Mucosa of stomach (tissue), 1 donor: ENCODE data around the gene LRIG3.
A peak's percentile ranks its signal among the peaks of the same experiment; 100 is the strongest.

ENCODE experiments used
- H3K27me3 ChIP-seq: one replicate; pipeline ENCODE4 v1.7.0; 2013; ENCODE audit warnings: mild to moderate bottlenecking, low read length; ENCODE audit not compliant: control insufficient read depth, insufficient read depth
- H3K36me3 ChIP-seq: one replicate; pipeline ENCODE4 v1.7.0; 2013; ENCODE audit warnings: low read length; ENCODE audit not compliant: control insufficient read depth, insufficient read depth
- H3K4me1 ChIP-seq: one replicate; pipeline ENCODE4 v1.7.0; 2013; ENCODE audit warnings: mild to moderate bottlenecking, low read length; ENCODE audit not compliant: control insufficient read depth, insufficient read depth
- H3K4me3 ChIP-seq: one replicate; pipeline ENCODE4 v1.7.0; 2013; ENCODE audit warnings: low read length
- H3K9ac ChIP-seq: one replicate; pipeline ENCODE4 v1.7.0; 2013; ENCODE audit warnings: mild to moderate bottlenecking, low read length, moderate library complexity
- H3K9me3 ChIP-seq: one replicate; pipeline ENCODE4 v1.7.0; 2013; ENCODE audit warnings: mild to moderate bottlenecking, low read length, moderate library complexity; ENCODE audit not compliant: control insufficient read depth
- donor health status: Pancreatic carcinoma.

The LRIG3 gene, protein sequence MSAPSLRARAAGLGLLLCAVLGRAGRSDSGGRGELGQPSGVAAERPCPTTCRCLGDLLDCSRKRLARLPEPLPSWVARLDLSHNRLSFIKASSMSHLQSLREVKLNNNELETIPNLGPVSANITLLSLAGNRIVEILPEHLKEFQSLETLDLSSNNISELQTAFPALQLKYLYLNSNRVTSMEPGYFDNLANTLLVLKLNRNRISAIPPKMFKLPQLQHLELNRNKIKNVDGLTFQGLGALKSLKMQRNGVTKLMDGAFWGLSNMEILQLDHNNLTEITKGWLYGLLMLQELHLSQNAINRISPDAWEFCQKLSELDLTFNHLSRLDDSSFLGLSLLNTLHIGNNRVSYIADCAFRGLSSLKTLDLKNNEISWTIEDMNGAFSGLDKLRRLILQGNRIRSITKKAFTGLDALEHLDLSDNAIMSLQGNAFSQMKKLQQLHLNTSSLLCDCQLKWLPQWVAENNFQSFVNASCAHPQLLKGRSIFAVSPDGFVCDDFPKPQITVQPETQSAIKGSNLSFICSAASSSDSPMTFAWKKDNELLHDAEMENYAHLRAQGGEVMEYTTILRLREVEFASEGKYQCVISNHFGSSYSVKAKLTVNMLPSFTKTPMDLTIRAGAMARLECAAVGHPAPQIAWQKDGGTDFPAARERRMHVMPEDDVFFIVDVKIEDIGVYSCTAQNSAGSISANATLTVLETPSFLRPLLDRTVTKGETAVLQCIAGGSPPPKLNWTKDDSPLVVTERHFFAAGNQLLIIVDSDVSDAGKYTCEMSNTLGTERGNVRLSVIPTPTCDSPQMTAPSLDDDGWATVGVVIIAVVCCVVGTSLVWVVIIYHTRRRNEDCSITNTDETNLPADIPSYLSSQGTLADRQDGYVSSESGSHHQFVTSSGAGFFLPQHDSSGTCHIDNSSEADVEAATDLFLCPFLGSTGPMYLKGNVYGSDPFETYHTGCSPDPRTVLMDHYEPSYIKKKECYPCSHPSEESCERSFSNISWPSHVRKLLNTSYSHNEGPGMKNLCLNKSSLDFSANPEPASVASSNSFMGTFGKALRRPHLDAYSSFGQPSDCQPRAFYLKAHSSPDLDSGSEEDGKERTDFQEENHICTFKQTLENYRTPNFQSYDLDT

GRCh38 chr12:58920102-58920960, at the start of gene LRIG3:
TSS of gene LRIG3 (minus strand) at chr12:58920504. CDS start at chr12:58920235, 269 bp downstream.
- Histone ChIP-seq H3K4me1 (peaks cover 15% of the 10 kb centered on the region), H3K9ac (peak within 1 kb of the TSS; percentile 88)

GRCh38 chr12:58969237-58969636, 48.9 kb upstream of the LRIG3 start:
- no peaks in the 10 kb centered on the region for H3K4me1 ChIP-seq
- H3K36me3 ChIP-seq, result no peaks in the 10 kb centered on the region
- H3K9me3 ChIP-seq, result no peaks in the 10 kb centered on the region
- H3K9ac ChIP-seq, result no peak overlapping the region
- no peak overlapping the region for H3K4me3 ChIP-seq
- no peaks in the 10 kb centered on the region for H3K27me3 ChIP-seq

More at GRCh38 chr12:58920102-58920960, at the start of gene LRIG3:
- H3K27me3 ChIP-seq, result no peaks in the 10 kb centered on the region
- H3K36me3 ChIP-seq, result no peaks in the 10 kb centered on the region
- H3K4me3 ChIP-seq, result peak within 1 kb of the TSS; percentile 56
- no peaks in the 10 kb centered on the region for H3K9me3 ChIP-seq

DNA sequence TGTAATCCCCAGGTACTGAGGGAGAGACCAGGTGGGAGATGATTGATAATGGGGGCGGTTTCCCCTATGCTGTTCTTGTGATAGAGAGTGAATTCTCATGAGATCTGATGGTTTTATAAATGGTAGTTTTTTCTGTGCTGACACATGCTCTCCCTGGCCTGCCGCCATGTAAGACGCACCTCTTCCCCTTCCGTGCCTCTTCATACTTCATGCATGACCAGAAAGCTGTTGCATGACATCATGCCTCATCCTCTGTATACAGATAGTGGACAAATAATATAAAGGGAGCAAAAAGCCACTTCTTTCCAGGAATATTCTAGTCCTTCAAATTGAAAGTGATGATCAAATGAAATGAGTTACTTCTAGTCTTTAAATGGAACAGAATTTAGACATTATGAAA, 47.3 kb upstream of the LRIG3 start:
- Histone ChIP-seq H3K9ac (no peak overlapping the region), H3K4me1 (no peaks in the 10 kb centered on the region), H3K4me3 (no peak overlapping the region), H3K27me3 (no peaks in the 10 kb centered on the region), H3K9me3 (no peaks in the 10 kb centered on the region), H3K36me3 (no peaks in the 10 kb centered on the region)

DNA sequence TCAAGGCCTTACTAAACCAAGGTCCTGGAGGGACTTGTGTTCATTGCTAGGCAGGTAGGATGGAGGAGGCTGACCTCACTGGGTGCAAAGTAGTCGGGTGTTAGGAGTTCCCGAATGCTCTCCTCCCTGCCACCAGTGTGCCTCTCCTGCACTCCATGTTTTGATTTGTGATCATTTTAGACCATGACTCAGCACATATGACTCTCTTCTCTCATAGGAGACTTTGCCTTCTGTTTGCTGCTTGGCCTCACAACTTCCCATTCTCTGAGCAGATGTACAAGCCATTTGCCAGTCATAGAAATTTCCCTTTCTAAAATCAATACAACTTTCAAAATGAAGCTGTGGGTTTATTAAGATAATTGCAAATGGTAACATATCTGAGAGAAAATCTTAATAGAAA, 46.6 kb upstream of the LRIG3 start:
- no peak overlapping the region for H3K9ac ChIP-seq
- no peaks in the 10 kb centered on the region for H3K36me3 ChIP-seq
- H3K27me3 ChIP-seq, result no peaks in the 10 kb centered on the region
- H3K4me3 ChIP-seq, result no peak overlapping the region
- no peaks in the 10 kb centered on the region for H3K4me1 ChIP-seq
- no peaks in the 10 kb centered on the region for H3K9me3 ChIP-seq

DNA sequence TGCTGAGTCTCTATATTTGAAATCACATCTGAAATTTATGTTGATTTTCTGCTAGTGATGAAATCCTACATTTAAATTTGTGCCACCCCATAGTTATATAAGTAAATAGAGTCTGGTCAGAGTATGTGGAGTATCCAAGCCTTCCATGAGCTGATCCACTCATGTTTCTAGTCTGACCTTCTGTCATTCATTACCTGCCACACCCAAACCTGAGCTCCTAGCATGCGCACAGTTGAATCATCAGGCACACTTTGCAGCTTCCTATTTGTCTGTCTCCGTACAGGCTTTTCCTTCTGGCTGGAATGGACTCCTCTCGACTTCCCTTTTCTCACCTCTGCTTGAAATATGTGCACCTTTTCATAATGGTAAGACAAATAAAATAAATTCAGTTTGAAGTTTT, 45.3 kb upstream of the LRIG3 start:
- Histone ChIP-seq H3K27me3 (no peaks in the 10 kb centered on the region), H3K9ac (no peak overlapping the region), H3K36me3 (no peaks in the 10 kb centered on the region)

GRCh38 chr12:58963844-58964243, 43.5 kb upstream of the LRIG3 start:
- Histone ChIP-seq H3K9me3 (no peaks in the 10 kb centered on the region), H3K27me3 (no peaks in the 10 kb centered on the region), H3K4me3 (no peak overlapping the region), H3K36me3 (no peaks in the 10 kb centered on the region), H3K4me1 (no peaks in the 10 kb centered on the region), H3K9ac (no peak overlapping the region)

More for the DNA sequence above, 45.3 kb upstream of the LRIG3 start:
- Histone ChIP-seq H3K9me3 (no peaks in the 10 kb centered on the region), H3K4me1 (no peaks in the 10 kb centered on the region), H3K4me3 (no peak overlapping the region)

GRCh38 chr12:58961906-58962305, 41.6 kb upstream of the LRIG3 start:
- Histone ChIP-seq H3K9ac (no peak overlapping the region), H3K4me1 (no peaks in the 10 kb centered on the region), H3K9me3 (no peaks in the 10 kb centered on the region), H3K27me3 (no peaks in the 10 kb centered on the region), H3K36me3 (no peaks in the 10 kb centered on the region), H3K4me3 (no peak overlapping the region)

GRCh38 chr12:58961166-58961565, 40.9 kb upstream of the LRIG3 start:
- H3K27me3 ChIP-seq, result no peaks in the 10 kb centered on the region

DNA sequence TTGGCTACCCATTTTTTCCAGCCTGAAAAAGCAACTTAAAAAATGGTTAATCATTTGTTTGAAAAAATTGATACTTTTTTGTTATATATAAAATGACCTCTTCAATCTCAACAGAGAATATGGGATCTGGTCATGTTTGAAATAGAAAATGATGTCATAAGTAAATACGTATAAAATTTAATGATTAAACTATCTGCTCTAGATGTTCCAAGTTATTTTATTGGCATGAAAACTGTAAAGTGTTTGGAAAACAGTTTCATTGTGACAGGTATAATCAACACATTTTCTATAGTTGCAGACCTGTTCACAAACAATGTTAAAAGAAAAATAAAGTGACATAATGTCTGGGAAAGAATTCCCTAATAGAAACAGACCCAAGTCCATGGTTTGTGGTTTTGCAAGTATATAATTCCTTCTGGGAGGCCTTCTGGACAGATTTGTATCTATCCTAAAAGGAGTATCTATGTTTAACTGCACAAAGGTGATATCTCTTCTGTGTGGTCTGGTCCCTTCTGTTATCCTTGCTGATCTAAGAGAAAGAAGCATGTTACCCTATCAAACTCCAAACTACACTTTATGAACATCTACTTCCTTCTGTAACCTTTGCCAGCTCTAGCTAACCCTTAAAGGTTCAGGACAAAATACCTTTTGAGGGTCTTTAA, 39.5 kb upstream of the LRIG3 start:
- Histone ChIP-seq H3K27me3 (no peaks in the 10 kb centered on the region), H3K4me3 (no peak overlapping the region), H3K9me3 (no peaks in the 10 kb centered on the region), H3K9ac (no peak overlapping the region), H3K4me1 (no peaks in the 10 kb centered on the region), H3K36me3 (no peaks in the 10 kb centered on the region)

More at GRCh38 chr12:58961166-58961565, 40.9 kb upstream of the LRIG3 start:
- no peaks in the 10 kb centered on the region for H3K9me3 ChIP-seq
- no peak overlapping the region for H3K4me3 ChIP-seq
- no peaks in the 10 kb centered on the region for H3K4me1 ChIP-seq
- no peaks in the 10 kb centered on the region for H3K36me3 ChIP-seq
- no peak overlapping the region for H3K9ac ChIP-seq

DNA sequence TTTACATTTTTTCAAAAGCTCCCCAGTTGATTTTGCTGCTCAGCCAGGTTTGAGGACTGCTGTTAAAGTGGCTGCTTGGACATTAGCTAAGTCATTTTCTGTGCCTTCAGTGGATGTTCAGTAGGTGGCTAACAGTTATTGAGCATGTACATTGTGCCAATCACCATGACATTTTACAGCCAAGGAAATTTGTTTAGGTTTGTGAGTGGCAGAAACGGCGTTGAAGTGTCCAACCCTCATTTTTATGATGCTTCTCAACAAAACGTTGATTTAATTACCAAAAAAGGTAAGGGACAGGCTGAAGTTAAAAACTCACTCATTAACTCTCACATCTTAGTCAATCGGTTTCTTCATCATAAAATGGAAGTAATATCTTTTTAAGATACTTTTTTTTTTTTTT, 37.0 kb upstream of the LRIG3 start:
- no peak overlapping the region for H3K4me3 ChIP-seq
- H3K9me3 ChIP-seq, result no peaks in the 10 kb centered on the region
- H3K9ac ChIP-seq, result no peak overlapping the region
- H3K27me3 ChIP-seq, result no peaks in the 10 kb centered on the region
- H3K4me1 ChIP-seq, result no peaks in the 10 kb centered on the region
- H3K36me3 ChIP-seq, result no peaks in the 10 kb centered on the region

DNA sequence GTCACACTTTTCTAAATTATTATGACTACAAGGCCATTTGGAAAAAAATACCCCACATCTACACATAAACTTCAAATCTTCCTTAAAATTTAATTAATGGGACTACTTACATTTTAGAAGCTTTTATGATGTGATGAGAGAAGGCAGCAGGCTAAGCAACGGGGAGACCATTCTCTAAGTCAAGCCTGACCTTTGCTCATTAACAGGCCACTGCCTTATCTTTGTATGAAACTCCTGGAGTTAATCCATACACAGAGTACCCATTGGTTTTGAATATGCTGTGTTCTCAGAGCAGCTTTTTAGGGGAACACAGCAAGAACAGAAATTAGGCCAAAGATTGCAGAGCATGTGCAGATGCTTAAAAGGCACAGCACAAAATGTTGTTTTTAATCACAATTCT, 35.5 kb upstream of the LRIG3 start:
- Histone ChIP-seq H3K4me3 (no peak overlapping the region), H3K36me3 (no peaks in the 10 kb centered on the region), H3K27me3 (no peaks in the 10 kb centered on the region), H3K4me1 (no peaks in the 10 kb centered on the region), H3K9ac (no peak overlapping the region), H3K9me3 (no peaks in the 10 kb centered on the region)
